Activated CD4-positive, alpha-beta T cell treated with anti-CD3 and anti-CD28 coated beads, Interleukin-2, amount 10 ng/mL, durations not matched to agents 24 days and 14 days (primary cell): ENCODE measurements around the gene CLDN16. TPM values are rescaled to one million over a fixed set of nuclear protein-coding genes. Genes with fewer than 3 reads are reported as not detected.

Experiments used
- total RNA-seq: library from RNA; stranded (reverse); gene quantifications from 2 replicates; pipeline ENCODE4 v1.2.3, GENCODE V29; 2022

Gene CLDN16
- total RNA-seq, 1 donor from 2014 or later, result not detected

Other genes with a start within 250 kb of the CLDN16 start
- 0.33 and 0.52 TPM in 2 replicates for gene CLDN1, start 65.7 kb upstream of the CLDN16 start, total RNA-seq
- not detected in 2 replicates for gene TMEM207, start 61.7 kb downstream of the CLDN16 start, total RNA-seq
- gene IL1RAP, start 125.9 kb downstream of the CLDN16 start, total RNA-seq, result 24.8 and 27.8 TPM in 2 replicates